H1 (cell line): ENCODE measurements around the gene IFT80.

Source experiments
- BCL11A ChIP-seq, 2 experiments: IDR thresholded peaks; one replicate each; pipeline ENCODE4 v1.6.1; 2011; ENCODE audit warnings: low read depth in 2 of 2, low read length in 2 of 2, mild to moderate bottlenecking in 2 of 2
- CBX5 ChIP-seq: fragments of 300-800, 300-1000 bp; sonication (generic); IDR thresholded peaks from 2 replicates; pipeline ENCODE4 v1.7.1; 2016; ENCODE audit warnings: antibody characterized with exemption, low read length, low read depth
- CBX8 ChIP-seq: fragments of 300-800, 300-1000 bp; sonication (generic); IDR thresholded peaks from 2 replicates; pipeline ENCODE4 v1.7.1; 2016; ENCODE audit warnings: low read depth, low read length, borderline replicate concordance
- EZH2 ChIP-seq: fragments of 200-600 bp; sonication (generic); IDR thresholded peaks from 2 replicates; pipeline ENCODE4 v1.7.1; 2012; ENCODE audit warnings: low read depth, mild to moderate bottlenecking, moderate library complexity, low read length, inconsistent platforms; ENCODE audit not compliant: severe bottlenecking
- GABPA ChIP-seq: IDR thresholded peaks from 2 replicates; pipeline ENCODE4 v1.6.1; 2011; ENCODE audit warnings: mild to moderate bottlenecking, low read length, moderate library complexity, borderline replicate concordance; ENCODE audit not compliant: insufficient read depth
- JUN ChIP-seq: IDR thresholded peaks from 2 replicates; pipeline ENCODE4 v1.6.1; 2011; ENCODE audit warnings: low read depth, mild to moderate bottlenecking, improper control_type of control experiment, low read length
- POLR2A ChIP-seq, 2 experiments: IDR thresholded peaks; 1 replicate in 1 of 2; 2 replicates in 1 of 2; pipeline ENCODE4 v1.6.1; 2011; ENCODE audit warnings: low read depth in 2 of 2, low read length in 2 of 2, mild to moderate bottlenecking in 2 of 2; ENCODE audit errors: control extremely low read depth in 1 of 2
- POLR2AphosphoS5 ChIP-seq: IDR thresholded peaks from 2 replicates; pipeline ENCODE4 v1.6.1; 2011; ENCODE audit warnings: low read depth, low read length
- RFX5 ChIP-seq: IDR thresholded peaks from 2 replicates; pipeline ENCODE4 v1.6.1; 2011; ENCODE audit warnings: low read depth, low read length, improper control_type of control experiment, borderline replicate concordance
- SIX5 ChIP-seq: IDR thresholded peaks from 2 replicates; pipeline ENCODE4 v1.6.1; 2011; ENCODE audit warnings: mild to moderate bottlenecking, low read depth, low read length
- ZNF274 ChIP-seq: IDR thresholded peaks from 2 replicates; pipeline ENCODE4 v1.7.0; 2012; ENCODE audit warnings: low read length, borderline replicate concordance; ENCODE audit errors: extremely low read depth
- TF ChIP-seq, protein P1 (sequence below), 3 experiments: IDR thresholded peaks; 1 replicate in 2 of 3; 2 replicates in 1 of 3; pipeline versions ENCODE4 v1.5.1 to v1.6.1; 2011; ENCODE audit warnings: low read length in 3 of 3, mild to moderate bottlenecking in 3 of 3, inconsistent platforms in 2 of 3, low read depth in 1 of 3, moderate library complexity in 1 of 3; ENCODE audit not compliant: insufficient read depth in 1 of 3; ENCODE audit errors: control extremely low read depth in 1 of 3
- TF ChIP-seq, protein P2 (sequence below): IDR thresholded peaks from 2 replicates; pipeline ENCODE4 v1.6.1; 2011; ENCODE audit warnings: low read length, improper control_type of control experiment
- TF ChIP-seq, protein P3 (sequence below): IDR thresholded peaks from 2 replicates; pipeline ENCODE4 v1.6.1; 2011; ENCODE audit warnings: low read depth, mild to moderate bottlenecking, low read length; ENCODE audit not compliant: insufficient read depth

DNA sequence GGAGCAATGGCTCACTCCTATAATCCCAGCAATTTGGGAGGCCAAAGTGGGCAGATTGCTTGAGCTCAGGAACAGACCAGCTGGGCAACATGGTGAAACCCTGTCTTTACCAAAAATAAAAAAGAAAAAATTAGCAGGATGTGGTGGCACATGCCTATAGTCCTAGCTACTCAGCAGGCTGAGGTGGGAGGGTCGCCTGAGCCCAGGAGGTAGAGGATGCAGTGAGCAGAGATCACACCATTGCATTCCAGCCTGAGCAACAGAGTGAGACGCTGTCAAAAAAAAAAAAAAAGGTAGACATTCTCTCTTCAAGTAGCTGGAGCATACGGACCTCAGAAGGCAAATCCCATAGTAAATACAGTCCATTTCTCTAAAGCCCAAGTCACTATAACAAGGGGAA, 180.9 kb downstream of the IFT80 start:
- TF ChIP-seq, protein P1, sequence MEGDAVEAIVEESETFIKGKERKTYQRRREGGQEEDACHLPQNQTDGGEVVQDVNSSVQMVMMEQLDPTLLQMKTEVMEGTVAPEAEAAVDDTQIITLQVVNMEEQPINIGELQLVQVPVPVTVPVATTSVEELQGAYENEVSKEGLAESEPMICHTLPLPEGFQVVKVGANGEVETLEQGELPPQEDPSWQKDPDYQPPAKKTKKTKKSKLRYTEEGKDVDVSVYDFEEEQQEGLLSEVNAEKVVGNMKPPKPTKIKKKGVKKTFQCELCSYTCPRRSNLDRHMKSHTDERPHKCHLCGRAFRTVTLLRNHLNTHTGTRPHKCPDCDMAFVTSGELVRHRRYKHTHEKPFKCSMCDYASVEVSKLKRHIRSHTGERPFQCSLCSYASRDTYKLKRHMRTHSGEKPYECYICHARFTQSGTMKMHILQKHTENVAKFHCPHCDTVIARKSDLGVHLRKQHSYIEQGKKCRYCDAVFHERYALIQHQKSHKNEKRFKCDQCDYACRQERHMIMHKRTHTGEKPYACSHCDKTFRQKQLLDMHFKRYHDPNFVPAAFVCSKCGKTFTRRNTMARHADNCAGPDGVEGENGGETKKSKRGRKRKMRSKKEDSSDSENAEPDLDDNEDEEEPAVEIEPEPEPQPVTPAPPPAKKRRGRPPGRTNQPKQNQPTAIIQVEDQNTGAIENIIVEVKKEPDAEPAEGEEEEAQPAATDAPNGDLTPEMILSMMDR (IDR thresholded peaks at IDR 0.05; ENCODE audit: control extremely low read depth in 1 of 3, insufficient read depth in 1 of 3, low read depth in 1 of 3, low read length in 3 of 3): no peak
- no peak for TF ChIP-seq BCL11A (IDR thresholded peaks at IDR 0.05; ENCODE audit: low read depth in 2 of 2, low read length in 2 of 2)
- no peak for TF ChIP-seq CBX5
- TF ChIP-seq RFX5: no peak
- no peak for TF ChIP-seq POLR2AphosphoS5
- TF ChIP-seq GABPA: no peak
- no peak for TF ChIP-seq SIX5
- no peak for TF ChIP-seq CBX8
- TF ChIP-seq, protein P2, sequence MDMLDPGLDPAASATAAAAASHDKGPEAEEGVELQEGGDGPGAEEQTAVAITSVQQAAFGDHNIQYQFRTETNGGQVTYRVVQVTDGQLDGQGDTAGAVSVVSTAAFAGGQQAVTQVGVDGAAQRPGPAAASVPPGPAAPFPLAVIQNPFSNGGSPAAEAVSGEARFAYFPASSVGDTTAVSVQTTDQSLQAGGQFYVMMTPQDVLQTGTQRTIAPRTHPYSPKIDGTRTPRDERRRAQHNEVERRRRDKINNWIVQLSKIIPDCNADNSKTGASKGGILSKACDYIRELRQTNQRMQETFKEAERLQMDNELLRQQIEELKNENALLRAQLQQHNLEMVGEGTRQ: no peak
- TF ChIP-seq POLR2A (IDR thresholded peaks at IDR 0.05; ENCODE audit: control extremely low read depth in 1 of 2, low read depth in 2 of 2, low read length in 2 of 2): no peak
- no peak for TF ChIP-seq ZNF274
- TF ChIP-seq JUN: no peak
- TF ChIP-seq, protein P3, sequence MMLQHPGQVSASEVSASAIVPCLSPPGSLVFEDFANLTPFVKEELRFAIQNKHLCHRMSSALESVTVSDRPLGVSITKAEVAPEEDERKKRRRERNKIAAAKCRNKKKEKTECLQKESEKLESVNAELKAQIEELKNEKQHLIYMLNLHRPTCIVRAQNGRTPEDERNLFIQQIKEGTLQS: no peak
- TF ChIP-seq EZH2: no peak
